ENCODE results near the gene RELA.

Gene RELA

GRCh38 chr11:65615950-65616574 is 46.7 kb downstream of the RELA start:
- DNase-seq (ENCODE audit: extremely low spot score), result peak; percentile 70
- no peak for TF ChIP-seq CTCF (IDR thresholded peaks at IDR 0.05; ENCODE audit: control extremely low read depth, extremely low read depth, low read depth, missing control alignments)
- ChIA-PET CTCF (interaction anchor here (0.7 to 24.8 kb wide), 13 partner anchors 10 to 202 kb away, joined by 3 to 351 read pairs (median 4); partner anchors contain the start of genes EHBP1L1, FAM89B, KCNK7 and SIPA1), POLR2A (interaction anchor here (0.7 to 1.3 kb wide), 6 partner anchors 15 to 348 kb away, joined by 3 to 5 read pairs (median 4); partner anchors contain the start of genes CCDC85B and MALAT1)

GRCh38 chr11:65615229-65615949 is 47.3 kb downstream of the RELA start, which contains the start of gene PCNX3:
Gene PCNX3 (plus strand): TSS chr11:65615776. CDS start chr11:65616312, 536 bp downstream.
- ChIA-PET CTCF (interaction anchor here (0.9 to 24.8 kb wide), 8 partner anchors 11 to 203 kb away, joined by 3 to 351 read pairs (median 4); partner anchors contain the start of genes EHBP1L1, FAM89B and KCNK7), POLR2A (interaction anchor here (0.7 to 1.3 kb wide), 9 partner anchors 16 to 348 kb away, joined by 3 to 5 read pairs (median 4); partner anchors contain the start of genes CCDC85B and MALAT1)
- no peak for TF ChIP-seq CTCF (IDR thresholded peaks at IDR 0.05; ENCODE audit: control extremely low read depth, extremely low read depth, low read depth, missing control alignments)
- DNase-seq (ENCODE audit: extremely low spot score), result peak; percentile 100

DNA sequence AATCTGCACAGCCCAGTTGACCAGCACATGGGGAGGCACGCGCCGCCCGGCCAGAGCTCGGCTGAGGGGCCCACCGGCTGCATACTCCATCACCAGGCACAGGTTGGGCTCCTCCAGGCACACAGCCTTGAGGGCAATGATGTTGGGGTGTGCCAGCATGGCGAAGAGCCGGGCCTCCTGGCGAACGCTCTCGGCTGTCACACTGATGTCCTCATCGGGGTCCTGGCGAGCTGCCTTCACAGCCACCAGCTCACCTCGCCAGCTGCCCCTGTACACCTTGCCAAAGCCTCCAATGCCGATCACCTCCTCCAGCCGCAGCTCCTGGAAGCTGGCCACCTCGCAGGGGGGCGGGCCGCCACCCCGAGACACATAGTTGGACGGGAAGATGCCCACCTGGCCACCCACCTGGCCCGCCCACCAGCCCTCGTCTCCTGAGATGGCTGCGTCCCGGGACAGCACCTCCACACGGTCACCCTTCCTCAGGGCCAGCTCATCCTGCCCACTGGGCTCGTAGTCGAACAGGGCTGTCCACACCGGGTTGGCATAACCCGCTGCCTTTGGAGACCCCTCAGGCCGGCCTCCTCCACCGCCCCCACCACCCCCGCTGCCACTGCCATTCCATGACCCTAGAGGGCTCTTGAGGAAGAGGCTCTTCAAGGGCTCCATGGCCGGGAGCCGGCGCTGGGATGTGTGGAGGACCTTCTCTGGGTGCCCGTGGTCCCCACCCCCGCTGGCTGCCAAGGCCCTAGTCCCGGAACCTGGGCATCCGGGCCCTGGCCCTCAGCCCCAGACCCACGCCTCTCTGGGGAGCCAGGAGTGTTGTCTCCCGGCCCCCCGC is 49.4 kb downstream of the RELA start:
- CTCF ChIA-PET, result interaction anchor here (1.2 to 24.8 kb wide), 8 partner anchors 9 to 271 kb away, joined by 3 to 351 read pairs (median 6); partner anchors contain the start of genes EHBP1L1, FAM89B, KCNK7 and SIPA1
- no peak for TF ChIP-seq CTCF (IDR thresholded peaks at IDR 0.05; ENCODE audit: control extremely low read depth, extremely low read depth, low read depth, missing control alignments)
- POLR2A ChIA-PET, result interaction anchor here (0.5 to 1.6 kb wide), 4 partner anchors 48 to 275 kb away, joined by 3 to 8 read pairs (median 4); partner anchors contain the start of gene FIBP
- DNase-seq (ENCODE audit: extremely low spot score), result no peak

DNA sequence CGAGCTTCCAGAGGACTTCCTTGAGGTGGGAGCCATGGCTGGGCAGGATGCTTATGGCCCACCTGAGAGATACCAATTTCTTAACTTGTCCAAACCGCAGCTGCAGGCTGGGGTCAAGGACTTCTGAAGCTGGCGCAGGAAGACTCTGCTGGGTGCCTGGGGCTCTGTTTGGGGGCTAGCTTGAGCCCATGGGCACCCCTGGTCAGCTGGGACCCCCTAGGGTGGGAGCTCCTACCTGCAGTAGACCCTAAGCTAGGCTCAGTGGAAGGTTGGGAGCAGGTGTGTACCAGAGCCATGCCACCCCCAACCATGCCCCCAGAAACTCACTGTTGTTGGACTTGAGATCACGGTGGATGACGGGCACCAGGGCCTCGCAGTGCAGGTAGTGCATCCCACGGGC is 50.0 kb downstream of the RELA start:
- no peak for DNase-seq (ENCODE audit: extremely low spot score)
- TF ChIP-seq CTCF (IDR thresholded peaks at IDR 0.05; ENCODE audit: control extremely low read depth, extremely low read depth, low read depth, missing control alignments), result no peak
- ChIA-PET POLR2A (interaction anchor here (0.5 to 1.6 kb wide), 3 partner anchors 48 to 190 kb away, joined by 3 to 5 read pairs (median 4); no protein-coding TSS in a partner anchor), CTCF (interaction anchor here (1.2 to 24.8 kb wide), 8 partner anchors 9 to 272 kb away, joined by 3 to 351 read pairs (median 6); partner anchors contain the start of genes EHBP1L1, FAM89B, KCNK7 and SIPA1)

DNA sequence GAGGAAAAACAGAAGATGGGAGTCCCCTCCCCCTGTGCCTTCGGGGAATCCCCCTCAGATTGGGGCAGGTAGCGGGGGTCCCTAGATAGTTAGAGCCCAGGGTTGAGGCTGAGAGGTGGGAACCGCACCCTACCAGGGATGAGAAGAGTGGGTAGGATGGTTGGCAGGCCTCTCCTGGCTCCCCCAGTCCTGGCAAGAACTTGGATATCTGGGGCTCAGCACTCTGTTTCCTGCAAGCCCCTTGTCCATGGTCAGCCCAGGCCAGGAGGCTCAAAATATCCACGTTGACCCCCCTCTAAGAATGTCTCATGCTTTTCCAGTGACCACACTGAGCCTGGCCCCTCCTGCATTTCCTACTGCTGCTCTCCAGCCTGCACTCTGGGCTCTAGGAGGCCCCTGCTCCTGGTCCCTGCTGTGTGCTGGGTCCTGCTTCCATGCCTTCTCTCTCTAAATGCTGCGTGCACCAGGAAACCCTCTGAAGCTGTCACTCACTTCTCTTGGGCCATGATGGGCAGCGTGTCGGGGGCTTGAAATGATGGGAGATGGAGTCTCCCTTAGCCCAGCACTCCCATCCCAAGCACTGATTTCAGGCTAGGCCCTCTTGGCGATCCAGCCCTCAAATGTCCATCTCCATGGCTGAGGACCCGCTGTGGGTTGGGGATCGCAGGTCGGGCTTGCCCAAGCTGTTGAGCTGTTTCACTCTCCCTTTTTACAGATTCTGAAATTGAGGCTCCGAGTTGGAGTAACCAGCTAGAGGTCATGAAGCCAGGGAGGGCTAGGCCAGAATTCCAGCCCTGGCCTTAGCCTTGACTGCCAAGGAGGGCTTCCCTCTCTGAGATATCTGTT is 50.7 kb downstream of the RELA start:
- ChIA-PET CTCF (interaction anchor here (1.2 to 24.8 kb wide), 8 partner anchors 8 to 273 kb away, joined by 3 to 351 read pairs (median 6); partner anchors contain the start of genes EHBP1L1, FAM89B, KCNK7 and SIPA1), POLR2A (interaction anchor here (0.7 to 1.6 kb wide), 2 partner anchors 24 to 187 kb away, joined by 4 to 5 read pairs; no protein-coding TSS in a partner anchor)

More for the DNA sequence above, 50.7 kb downstream of the RELA start:
- no peak for DNase-seq (ENCODE audit: extremely low spot score)
- TF ChIP-seq CTCF (IDR thresholded peaks at IDR 0.05; ENCODE audit: control extremely low read depth, extremely low read depth, low read depth, missing control alignments), result no peak
